Measurements from ENCODE around the gene SSR4. TPM values are rescaled to one million over a fixed set of nuclear protein-coding genes. Genes with fewer than 3 reads are reported as not detected.

The SSR4 gene
- total and polyA plus RNA-seq, 2 donors (not counting 1 experiment from before 2014, with no cell fraction given): 134 to 297 TPM

DNA sequence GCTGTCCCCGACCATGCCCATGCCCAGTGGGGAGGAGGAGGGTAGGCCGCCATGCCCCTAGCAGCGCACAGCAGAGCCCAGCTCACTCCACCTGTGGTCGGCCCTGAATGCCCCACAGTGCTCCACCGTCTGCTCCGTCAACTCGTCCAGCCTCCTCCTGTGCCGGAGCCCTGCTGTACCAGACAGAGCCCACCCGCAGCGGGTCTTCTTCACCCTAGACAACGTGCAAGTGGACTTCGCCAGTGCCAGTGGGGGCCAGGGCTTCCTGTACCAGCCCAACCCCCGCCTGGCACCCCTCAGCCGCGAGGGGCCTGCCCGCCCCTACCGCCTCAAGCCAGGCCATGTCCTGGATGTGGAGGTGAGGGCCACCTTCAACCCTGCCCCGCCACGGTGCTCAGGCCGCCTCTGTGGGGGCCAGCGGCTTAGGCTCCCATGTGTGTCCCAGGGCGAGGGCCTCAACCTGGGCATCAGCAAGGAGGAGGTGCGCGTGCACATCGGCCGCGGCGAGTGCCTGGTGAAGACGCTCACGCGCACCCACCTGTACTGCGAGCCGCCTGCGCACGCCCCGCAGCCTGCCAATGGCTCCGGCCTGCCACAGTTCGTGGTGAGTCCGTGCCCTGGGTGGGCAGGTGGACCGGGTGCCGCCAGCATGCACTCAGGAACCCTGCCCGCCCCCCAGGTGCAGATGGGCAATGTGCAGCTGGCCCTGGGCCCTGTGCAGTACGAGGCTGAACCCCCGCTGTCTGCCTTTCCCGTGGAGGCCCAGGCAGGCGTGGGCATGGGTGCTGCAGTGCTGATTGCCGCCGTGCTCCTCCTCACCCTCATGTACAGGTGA lies 20.5 kb upstream of the SSR4 start:
- TF ChIP-seq, protein P1, sequence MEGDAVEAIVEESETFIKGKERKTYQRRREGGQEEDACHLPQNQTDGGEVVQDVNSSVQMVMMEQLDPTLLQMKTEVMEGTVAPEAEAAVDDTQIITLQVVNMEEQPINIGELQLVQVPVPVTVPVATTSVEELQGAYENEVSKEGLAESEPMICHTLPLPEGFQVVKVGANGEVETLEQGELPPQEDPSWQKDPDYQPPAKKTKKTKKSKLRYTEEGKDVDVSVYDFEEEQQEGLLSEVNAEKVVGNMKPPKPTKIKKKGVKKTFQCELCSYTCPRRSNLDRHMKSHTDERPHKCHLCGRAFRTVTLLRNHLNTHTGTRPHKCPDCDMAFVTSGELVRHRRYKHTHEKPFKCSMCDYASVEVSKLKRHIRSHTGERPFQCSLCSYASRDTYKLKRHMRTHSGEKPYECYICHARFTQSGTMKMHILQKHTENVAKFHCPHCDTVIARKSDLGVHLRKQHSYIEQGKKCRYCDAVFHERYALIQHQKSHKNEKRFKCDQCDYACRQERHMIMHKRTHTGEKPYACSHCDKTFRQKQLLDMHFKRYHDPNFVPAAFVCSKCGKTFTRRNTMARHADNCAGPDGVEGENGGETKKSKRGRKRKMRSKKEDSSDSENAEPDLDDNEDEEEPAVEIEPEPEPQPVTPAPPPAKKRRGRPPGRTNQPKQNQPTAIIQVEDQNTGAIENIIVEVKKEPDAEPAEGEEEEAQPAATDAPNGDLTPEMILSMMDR (IDR thresholded peaks at IDR 0.05): no peak
- TF ChIP-seq EZH2 (IDR thresholded peaks at IDR 0.05; ENCODE audit: borderline replicate concordance, insufficient read depth, low read depth, low read length, poor library complexity, severe bottlenecking): no peak
- CTCF ChIA-PET: no interaction called here
- H3K79me2 ChIP-seq (ENCODE audit: control insufficient read depth, insufficient read depth, low read length): no peaks in the 10 kb centered on the region
- no peaks in the 10 kb centered on the region for H4K20me1 ChIP-seq (ENCODE audit: control insufficient read depth, insufficient read depth, low read length, poor library complexity, severe bottlenecking)
- H3K9ac ChIP-seq (ENCODE audit: low read length): no peak overlapping the region
- no peak overlapping the region for H3K27ac ChIP-seq (ENCODE audit: low read length in 2 of 2)
- H3K4me1 ChIP-seq (ENCODE audit: control insufficient read depth in 2 of 2, insufficient read depth in 2 of 2, low read length in 2 of 2): no peaks in the 10 kb centered on the region
- no peak overlapping the region for H3K27ac Mint-ChIP-seq
- no peaks in the 10 kb centered on the region for H3K9me3 Mint-ChIP-seq (ENCODE audit: insufficient read depth)
- no peaks in the 10 kb centered on the region for H3K9me3 ChIP-seq (ENCODE audit: control extremely low read depth in 1 of 3, control insufficient read depth in 2 of 3, insufficient read depth in 1 of 3, low read length in 2 of 3)
- DNase-seq (no peak), ATAC-seq (ENCODE audit: low read depth) (no peak)
- intact Hi-C loops (cut with micrococcal nuclease): no loop called here
- H3K4me3 Mint-ChIP-seq: no peak overlapping the region
- 93% methylated on average over 33 of the region's 48 CpGs for WGBS (ENCODE audit: insufficient coverage)
- H3K36me3 ChIP-seq (replicated peaks in 1 of 2; ENCODE audit: control extremely low read depth in 1 of 2, control insufficient read depth in 1 of 2, extremely low read depth in 1 of 2, insufficient read depth in 2 of 2, low read length in 1 of 2): no peaks in the 10 kb centered on the region
- no peak overlapping the region for H3K4me2 ChIP-seq (replicated peaks; ENCODE audit: low read depth, low read length, poor library complexity, severe bottlenecking)
- H3K27me3 ChIP-seq (replicated peaks in 1 of 4; ENCODE audit: control extremely low read depth in 1 of 4, control insufficient read depth in 3 of 4, insufficient read depth in 4 of 4, low read length in 3 of 4): peaks cover 0 to 2% (median 0%) of the 10 kb centered on the region in 4 experiments
- POLR2A ChIA-PET: no interaction called here
- no peaks in the 10 kb centered on the region for H3K27me3 Mint-ChIP-seq
- no peak overlapping the region for H3K4me3 ChIP-seq (ENCODE audit: control extremely low read depth in 1 of 5, extremely low read depth in 1 of 5, insufficient read depth in 1 of 5, low read depth in 2 of 5, low read length in 4 of 5)
- no peaks in the 10 kb centered on the region for H3K4me1 Mint-ChIP-seq
- no peak overlapping the region for H2AFZ ChIP-seq (ENCODE audit: insufficient read depth, low read depth, low read length, poor library complexity, severe bottlenecking)

DNA sequence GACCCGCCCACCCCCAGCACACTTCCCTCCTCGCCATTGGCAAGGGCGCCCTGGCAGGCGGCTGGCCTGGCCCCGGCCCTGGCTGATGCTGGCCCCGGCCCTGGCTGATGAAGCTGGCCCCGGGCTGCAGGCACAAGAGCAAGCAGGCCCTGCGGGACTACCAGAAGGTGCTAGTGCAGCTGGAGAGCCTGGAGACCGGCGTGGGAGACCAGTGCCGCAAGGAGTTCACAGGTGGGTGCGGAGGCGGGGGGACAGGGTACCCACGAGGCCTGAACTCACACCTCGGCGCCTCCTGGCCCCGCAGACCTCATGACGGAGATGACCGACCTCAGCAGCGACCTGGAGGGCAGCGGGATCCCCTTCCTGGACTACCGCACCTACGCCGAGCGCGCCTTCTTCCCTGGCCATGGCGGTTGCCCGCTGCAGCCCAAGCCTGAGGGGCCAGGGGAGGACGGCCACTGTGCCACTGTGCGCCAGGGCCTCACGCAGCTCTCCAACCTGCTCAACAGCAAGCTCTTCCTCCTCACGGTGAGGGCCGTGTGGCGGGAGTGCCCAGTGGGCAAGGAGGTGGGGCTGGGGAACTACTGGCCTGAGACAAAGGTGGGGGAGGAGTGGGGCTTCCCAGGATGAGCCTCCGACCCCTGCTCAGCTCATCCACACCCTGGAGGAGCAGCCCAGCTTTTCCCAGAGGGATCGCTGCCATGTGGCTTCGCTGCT lies 19.7 kb upstream of the SSR4 start:
- WGBS (ENCODE audit: insufficient coverage): over 99% methylated on average over 19 of the region's 37 CpGs
- H3K27ac Mint-ChIP-seq: no peak overlapping the region

More for the DNA sequence above, 19.7 kb upstream of the SSR4 start:
- Histone ChIP-seq H3K4me2 (replicated peaks; ENCODE audit: low read depth, low read length, poor library complexity, severe bottlenecking) (no peak overlapping the region), H2AFZ (ENCODE audit: insufficient read depth, low read depth, low read length, poor library complexity, severe bottlenecking) (no peak overlapping the region), H3K9me3 (ENCODE audit: control extremely low read depth in 1 of 3, control insufficient read depth in 2 of 3, insufficient read depth in 1 of 3, low read length in 2 of 3) (no peaks in the 10 kb centered on the region), H3K36me3 (replicated peaks in 1 of 2; ENCODE audit: control extremely low read depth in 1 of 2, control insufficient read depth in 1 of 2, extremely low read depth in 1 of 2, insufficient read depth in 2 of 2, low read length in 1 of 2) (no peaks in the 10 kb centered on the region), H3K4me1 (ENCODE audit: control insufficient read depth in 2 of 2, insufficient read depth in 2 of 2, low read length in 2 of 2) (no peaks in the 10 kb centered on the region), H4K20me1 (ENCODE audit: control insufficient read depth, insufficient read depth, low read length, poor library complexity, severe bottlenecking) (no peaks in the 10 kb centered on the region), H3K27me3 (replicated peaks in 1 of 4; ENCODE audit: control extremely low read depth in 1 of 4, control insufficient read depth in 3 of 4, insufficient read depth in 4 of 4, low read length in 3 of 4) (peaks cover 0 to 2% (median 0%) of the 10 kb centered on the region in 4 experiments), H3K4me3 (ENCODE audit: control extremely low read depth in 1 of 5, extremely low read depth in 1 of 5, insufficient read depth in 1 of 5, low read depth in 2 of 5, low read length in 4 of 5) (no peak overlapping the region), H3K79me2 (ENCODE audit: control insufficient read depth, insufficient read depth, low read length) (no peaks in the 10 kb centered on the region), H3K9ac (ENCODE audit: low read length) (no peak overlapping the region), H3K27ac (ENCODE audit: low read length in 2 of 2) (no peak overlapping the region)
- ChIA-PET POLR2A (no interaction called here), CTCF (no interaction called here)
- no peak for TF ChIP-seq EZH2 (IDR thresholded peaks at IDR 0.05; ENCODE audit: borderline replicate concordance, insufficient read depth, low read depth, low read length, poor library complexity, severe bottlenecking)
- TF ChIP-seq, protein P1 (IDR thresholded peaks at IDR 0.05): no peak
- H3K4me1 Mint-ChIP-seq: no peaks in the 10 kb centered on the region
- intact Hi-C loops (cut with micrococcal nuclease): no loop called here
- no peaks in the 10 kb centered on the region for H3K9me3 Mint-ChIP-seq (ENCODE audit: insufficient read depth)
- no peak for DNase-seq
- no peak for ATAC-seq (ENCODE audit: low read depth)
- no peak overlapping the region for H3K4me3 Mint-ChIP-seq
- H3K27me3 Mint-ChIP-seq: peaks cover under 1% of the 10 kb centered on the region

Data from B cell (primary cell).